Stimulated activated effector memory CD8-positive, alpha-beta T cell treated with anti-CD3 and anti-CD28 coated beads, Interleukin-12 subunit alpha, Interleukin-12 subunit beta, amount 100 ng/mL, for 72 hours (primary cell): Measurements from ENCODE around the gene KDSR.

Source experiments
- ATAC-seq: fragments of 150-1000 bp; cut with Tn5 transposase; 2 replicates; pipeline ENCODE4 v1.10.0; 2021
- DNase-seq, 2 donors: peaks; one replicate each; pipeline ENCODE4 v3.0.0; 2021 to 2022; ENCODE audit warnings: low spot score in 2 of 2
- H3K27ac Mint-ChIP-seq: one replicate; pipeline ENCODE4 v1.8.0; 2022; ENCODE audit warnings: mild to moderate bottlenecking, mixed read lengths
- H3K36me3 Mint-ChIP-seq: one replicate; pipeline ENCODE4 v1.8.0; 2022; ENCODE audit warnings: mild to moderate bottlenecking, mixed read lengths
- H3K4me1 Mint-ChIP-seq: one replicate; pipeline ENCODE4 v1.8.0; 2022; ENCODE audit warnings: mixed read lengths
- H3K4me3 Mint-ChIP-seq: one replicate; pipeline ENCODE4 v1.8.0; 2022; ENCODE audit warnings: mild to moderate bottlenecking, mixed read lengths
- H3K9me3 Mint-ChIP-seq: one replicate; pipeline ENCODE4 v1.8.0; 2022; ENCODE audit warnings: mixed read lengths

KDSR gene

GRCh38 chr18:63344263-63344662, 22.7 kb downstream of the KDSR start:
- Mint-ChIP-seq H3K4me1 (peaks cover 13% of the 10 kb centered on the region), H3K27ac (peak overlapping the region; percentile 86), H3K4me3 (no peak overlapping the region), H3K36me3 (peaks cover 98% of the 10 kb centered on the region), H3K9me3 (no peaks in the 10 kb centered on the region)
- DNase-seq (no peak), ATAC-seq (no peak)

- H3K36me3 Mint-ChIP-seq, result peaks cover 98% of the 10 kb centered on the region
- peak; percentile 65 for ATAC-seq
- H3K9me3 Mint-ChIP-seq, result no peaks in the 10 kb centered on the region
- H3K27ac Mint-ChIP-seq, result no peak overlapping the region
- H3K4me3 Mint-ChIP-seq, result no peak overlapping the region
- H3K4me1 Mint-ChIP-seq, result peaks cover 13% of the 10 kb centered on the region
- DNase-seq, result no peak
Measured at GRCh38 chr18:63342206-63342605, 24.8 kb downstream of the KDSR start.

GRCh38 chr18:63339920-63340484, 27.0 kb downstream of the KDSR start:
- H3K4me1 Mint-ChIP-seq, result peaks cover 9% of the 10 kb centered on the region

GRCh38 chr18:63336366-63337099, 30.5 kb downstream of the KDSR start:
- H3K27ac Mint-ChIP-seq, result no peak overlapping the region
- no peaks in the 10 kb centered on the region for H3K9me3 Mint-ChIP-seq
- ATAC-seq, result no peak
- DNase-seq, result no peak
- peaks cover 100% of the 10 kb centered on the region for H3K36me3 Mint-ChIP-seq
- H3K4me3 Mint-ChIP-seq, result no peak overlapping the region
- peaks cover 5% of the 10 kb centered on the region for H3K4me1 Mint-ChIP-seq

More at GRCh38 chr18:63339920-63340484, 27.0 kb downstream of the KDSR start:
- DNase-seq (no peak), ATAC-seq (peak; percentile 58)
- H3K36me3 Mint-ChIP-seq, result peaks cover 100% of the 10 kb centered on the region
- no peak overlapping the region for H3K27ac Mint-ChIP-seq
- H3K4me3 Mint-ChIP-seq, result no peak overlapping the region
- no peaks in the 10 kb centered on the region for H3K9me3 Mint-ChIP-seq

GRCh38 chr18:63331105-63331504, 35.9 kb downstream of the KDSR start:
- Mint-ChIP-seq H3K4me1 (no peaks in the 10 kb centered on the region), H3K27ac (no peak overlapping the region), H3K9me3 (no peaks in the 10 kb centered on the region), H3K36me3 (peaks cover 63% of the 10 kb centered on the region), H3K4me3 (no peak overlapping the region)
- no peak for DNase-seq
- no peak for ATAC-seq

GRCh38 chr18:63329431-63330145, 37.4 kb downstream of the KDSR start:
- peaks cover 48% of the 10 kb centered on the region for H3K36me3 Mint-ChIP-seq
- no peak overlapping the region for H3K27ac Mint-ChIP-seq

GRCh38 chr18:63326011-63326410, 41.0 kb downstream of the KDSR start:
- H3K27ac Mint-ChIP-seq, result peak overlapping the region; percentile 29
- no peaks in the 10 kb centered on the region for H3K9me3 Mint-ChIP-seq

More at GRCh38 chr18:63329431-63330145, 37.4 kb downstream of the KDSR start:
- ATAC-seq (no peak), DNase-seq (no peak)
- H3K9me3 Mint-ChIP-seq, result no peaks in the 10 kb centered on the region
- no peaks in the 10 kb centered on the region for H3K4me1 Mint-ChIP-seq
- no peak overlapping the region for H3K4me3 Mint-ChIP-seq

GRCh38 chr18:63325086-63325686, 41.8 kb downstream of the KDSR start:
- DNase-seq, result no peak
- no peaks in the 10 kb centered on the region for H3K9me3 Mint-ChIP-seq

More at GRCh38 chr18:63326011-63326410, 41.0 kb downstream of the KDSR start:
- no peak for DNase-seq
- ATAC-seq, result no peak
- Mint-ChIP-seq H3K4me1 (peaks cover 15% of the 10 kb centered on the region), H3K36me3 (peaks cover 14% of the 10 kb centered on the region), H3K4me3 (no peak overlapping the region)

GRCh38 chr18:63322908-63323634, 43.9 kb downstream of the KDSR start:
- H3K27ac Mint-ChIP-seq, result no peak overlapping the region
- DNase-seq, result no peak

More at GRCh38 chr18:63325086-63325686, 41.8 kb downstream of the KDSR start:
- Mint-ChIP-seq H3K36me3 (peaks cover 14% of the 10 kb centered on the region), H3K4me1 (peaks cover 19% of the 10 kb centered on the region), H3K27ac (no peak overlapping the region), H3K4me3 (no peak overlapping the region)
- ATAC-seq, result no peak

GRCh38 chr18:63322206-63322605, 44.8 kb downstream of the KDSR start:
- H3K27ac Mint-ChIP-seq, result peak overlapping the region; percentile 20
- ATAC-seq, result no peak

More at GRCh38 chr18:63322908-63323634, 43.9 kb downstream of the KDSR start:
- H3K9me3 Mint-ChIP-seq, result no peaks in the 10 kb centered on the region
- ATAC-seq, result no peak
- peaks cover 12% of the 10 kb centered on the region for H3K36me3 Mint-ChIP-seq
- H3K4me3 Mint-ChIP-seq, result no peak overlapping the region
- peaks cover 19% of the 10 kb centered on the region for H3K4me1 Mint-ChIP-seq

GRCh38 chr18:63321291-63321690, 45.7 kb downstream of the KDSR start:
- Mint-ChIP-seq H3K27ac (peak overlapping the region; percentile 98), H3K4me1 (peaks cover 19% of the 10 kb centered on the region), H3K36me3 (peaks cover 12% of the 10 kb centered on the region), H3K9me3 (no peaks in the 10 kb centered on the region), H3K4me3 (peak overlapping the region; percentile 97)
- DNase-seq, result no peak
- no peak for ATAC-seq

More at GRCh38 chr18:63322206-63322605, 44.8 kb downstream of the KDSR start:
- Mint-ChIP-seq H3K36me3 (peaks cover 12% of the 10 kb centered on the region), H3K4me3 (peak overlapping the region; percentile 97), H3K9me3 (no peaks in the 10 kb centered on the region), H3K4me1 (peaks cover 19% of the 10 kb centered on the region)
- DNase-seq, result no peak

GRCh38 chr18:63320975-63321265, 46.1 kb downstream of the KDSR start:
- peak overlapping the region; percentile 98 for H3K27ac Mint-ChIP-seq
- H3K4me3 Mint-ChIP-seq, result peak overlapping the region; percentile 97
- no peak for DNase-seq
- ATAC-seq, result no peak
- no peaks in the 10 kb centered on the region for H3K9me3 Mint-ChIP-seq
- H3K36me3 Mint-ChIP-seq, result peaks cover 12% of the 10 kb centered on the region
- peaks cover 19% of the 10 kb centered on the region for H3K4me1 Mint-ChIP-seq

- Mint-ChIP-seq H3K27ac (peak overlapping the region; percentile 98), H3K36me3 (peaks cover 12% of the 10 kb centered on the region), H3K9me3 (no peaks in the 10 kb centered on the region), H3K4me1 (peaks cover 21% of the 10 kb centered on the region), H3K4me3 (peak overlapping the region; percentile 97)
- DNase-seq, result peak; percentile 62 to 88
- peak; percentile 88 for ATAC-seq
Measured at GRCh38 chr18:63320123-63320974, 46.7 kb downstream of the KDSR start.
